ENCODE results near the gene RPTOR.

Gene RPTOR

DNA sequence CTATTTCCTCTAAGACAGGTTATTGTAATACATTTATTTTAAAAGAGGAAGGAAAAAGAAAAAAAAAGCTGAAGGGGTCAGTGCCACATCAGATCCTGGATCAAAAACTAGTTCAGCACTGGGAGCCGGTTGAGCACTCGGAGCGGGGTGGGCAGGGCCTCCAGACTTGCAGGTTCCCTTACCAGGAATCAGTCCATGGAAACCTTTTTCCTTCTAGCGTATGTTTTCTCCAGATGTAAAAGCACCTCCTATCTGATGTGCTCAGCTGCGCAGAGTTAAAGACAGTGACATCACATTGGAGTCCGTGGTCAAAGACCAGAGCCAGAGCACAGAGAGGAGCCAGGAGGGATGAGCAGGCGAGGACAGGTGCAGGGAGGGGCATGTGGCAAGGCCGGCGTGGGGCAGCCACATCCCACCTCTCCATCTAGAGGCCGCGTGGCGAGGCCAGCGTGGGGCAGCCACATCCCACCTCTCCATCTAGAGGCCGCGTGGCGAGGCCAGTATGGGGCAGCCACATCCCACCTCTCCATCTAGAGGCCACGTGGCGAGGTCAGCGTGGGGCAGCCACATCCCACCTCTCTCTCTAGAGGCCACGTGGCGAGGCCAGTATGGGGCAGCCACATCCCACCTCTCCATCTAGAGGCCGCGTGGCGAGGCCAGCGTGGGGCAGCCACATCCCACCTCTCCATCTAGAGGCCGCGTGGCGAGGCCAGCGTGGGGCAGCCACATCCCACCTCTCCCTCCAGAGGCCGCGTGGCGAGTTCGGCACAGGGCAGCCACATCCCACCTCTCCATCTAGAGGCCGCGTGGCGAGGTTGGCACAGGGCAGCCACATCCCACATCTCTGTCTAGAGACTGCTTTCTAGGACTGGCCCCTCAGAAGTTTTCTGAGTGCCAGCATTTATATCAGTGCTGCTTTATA is 280.2 kb downstream of the RPTOR start:
- no peak overlapping the region for H3K4me3 ChIP-seq (ENCODE audit: low read depth, low read length)
- TF ChIP-seq, protein P1, sequence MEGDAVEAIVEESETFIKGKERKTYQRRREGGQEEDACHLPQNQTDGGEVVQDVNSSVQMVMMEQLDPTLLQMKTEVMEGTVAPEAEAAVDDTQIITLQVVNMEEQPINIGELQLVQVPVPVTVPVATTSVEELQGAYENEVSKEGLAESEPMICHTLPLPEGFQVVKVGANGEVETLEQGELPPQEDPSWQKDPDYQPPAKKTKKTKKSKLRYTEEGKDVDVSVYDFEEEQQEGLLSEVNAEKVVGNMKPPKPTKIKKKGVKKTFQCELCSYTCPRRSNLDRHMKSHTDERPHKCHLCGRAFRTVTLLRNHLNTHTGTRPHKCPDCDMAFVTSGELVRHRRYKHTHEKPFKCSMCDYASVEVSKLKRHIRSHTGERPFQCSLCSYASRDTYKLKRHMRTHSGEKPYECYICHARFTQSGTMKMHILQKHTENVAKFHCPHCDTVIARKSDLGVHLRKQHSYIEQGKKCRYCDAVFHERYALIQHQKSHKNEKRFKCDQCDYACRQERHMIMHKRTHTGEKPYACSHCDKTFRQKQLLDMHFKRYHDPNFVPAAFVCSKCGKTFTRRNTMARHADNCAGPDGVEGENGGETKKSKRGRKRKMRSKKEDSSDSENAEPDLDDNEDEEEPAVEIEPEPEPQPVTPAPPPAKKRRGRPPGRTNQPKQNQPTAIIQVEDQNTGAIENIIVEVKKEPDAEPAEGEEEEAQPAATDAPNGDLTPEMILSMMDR (IDR thresholded peaks at IDR 0.05; ENCODE audit: insufficient read depth, low read depth, low read length, missing control alignments), result no peak
- DNase-seq (ENCODE audit: low read depth), result no peak

DNA sequence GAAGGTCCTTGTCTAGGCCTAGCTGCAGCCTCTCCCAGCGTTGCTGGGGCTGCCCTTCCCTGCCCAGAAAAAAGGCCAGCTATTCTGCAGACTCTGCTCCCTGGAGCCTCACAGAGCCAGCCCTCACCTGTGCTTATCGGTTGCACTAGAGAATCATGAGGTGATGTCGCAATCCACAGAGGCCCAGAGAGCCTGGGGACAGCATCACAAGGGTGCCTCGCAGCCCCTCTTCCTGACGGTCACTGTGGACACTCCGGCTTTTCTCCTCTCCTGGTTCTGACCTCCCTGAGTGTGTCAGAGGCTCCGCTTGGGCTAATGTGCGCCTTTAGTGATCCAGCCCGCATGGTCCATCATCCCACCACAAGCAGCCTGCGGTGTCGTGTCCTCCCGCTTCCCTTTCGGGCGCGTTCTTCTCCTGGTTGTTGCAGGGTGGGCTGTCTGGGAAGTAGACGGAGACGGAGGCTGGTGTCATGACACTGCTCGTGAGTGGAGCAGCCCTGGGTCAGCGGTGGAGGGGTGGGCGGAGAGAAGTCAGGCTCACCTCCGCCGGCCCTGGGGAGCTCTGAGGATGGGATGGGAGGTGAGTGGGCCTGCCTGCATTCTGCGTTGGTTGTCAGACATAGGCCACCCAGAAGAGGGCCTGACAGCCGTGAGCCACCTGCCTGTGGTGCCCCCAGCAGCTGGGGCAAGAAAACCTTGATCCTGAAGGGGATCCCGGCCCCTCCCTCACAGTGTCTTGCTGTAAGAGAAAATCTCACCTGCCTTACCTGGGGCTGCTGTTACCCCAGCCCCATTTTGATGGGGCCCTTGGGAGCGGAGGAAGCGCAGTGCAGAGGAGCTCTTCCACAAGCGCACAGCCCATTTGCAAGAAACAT is 281.1 kb downstream of the RPTOR start:
- DNase-seq (ENCODE audit: low read depth), result no peak
- TF ChIP-seq, protein P1 (IDR thresholded peaks at IDR 0.05; ENCODE audit: insufficient read depth, low read depth, low read length, missing control alignments), result no peak
- no peak overlapping the region for H3K4me3 ChIP-seq (ENCODE audit: low read depth, low read length)

DNA sequence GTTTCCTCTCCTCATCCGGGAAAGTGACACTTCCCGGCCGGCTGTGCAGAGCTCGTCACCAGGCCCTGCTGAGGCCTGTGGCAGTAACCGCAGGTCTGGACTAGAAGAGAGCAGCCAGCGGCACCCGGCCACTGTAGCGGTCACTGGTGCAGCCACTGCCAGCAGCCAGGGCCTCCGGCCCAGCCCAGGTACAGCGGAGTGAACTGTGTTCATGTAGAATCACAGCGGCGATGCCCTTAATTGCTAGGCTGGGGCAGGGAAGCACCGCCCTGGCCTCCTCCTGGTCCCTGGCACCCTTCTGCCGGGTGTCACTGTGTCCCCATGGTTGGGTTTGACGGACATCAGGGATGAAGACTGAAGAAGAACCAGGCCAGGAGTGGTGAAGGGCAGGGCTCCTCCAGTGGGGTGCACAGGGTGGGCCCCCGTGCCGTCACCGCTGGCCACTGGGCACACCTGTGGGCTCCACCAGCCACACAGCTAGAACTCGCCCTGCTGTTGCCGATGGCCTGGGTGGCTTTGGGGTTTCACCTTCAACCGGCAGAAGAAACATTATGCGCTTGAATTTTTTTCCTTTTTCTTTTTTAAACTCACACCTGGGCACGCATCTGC is 281.8 kb downstream of the RPTOR start:
- no peak overlapping the region for H3K4me3 ChIP-seq (ENCODE audit: low read depth, low read length)
- DNase-seq (ENCODE audit: low read depth), result no peak
- TF ChIP-seq, protein P1 (IDR thresholded peaks at IDR 0.05; ENCODE audit: insufficient read depth, low read depth, low read length, missing control alignments), result no peak

DNA sequence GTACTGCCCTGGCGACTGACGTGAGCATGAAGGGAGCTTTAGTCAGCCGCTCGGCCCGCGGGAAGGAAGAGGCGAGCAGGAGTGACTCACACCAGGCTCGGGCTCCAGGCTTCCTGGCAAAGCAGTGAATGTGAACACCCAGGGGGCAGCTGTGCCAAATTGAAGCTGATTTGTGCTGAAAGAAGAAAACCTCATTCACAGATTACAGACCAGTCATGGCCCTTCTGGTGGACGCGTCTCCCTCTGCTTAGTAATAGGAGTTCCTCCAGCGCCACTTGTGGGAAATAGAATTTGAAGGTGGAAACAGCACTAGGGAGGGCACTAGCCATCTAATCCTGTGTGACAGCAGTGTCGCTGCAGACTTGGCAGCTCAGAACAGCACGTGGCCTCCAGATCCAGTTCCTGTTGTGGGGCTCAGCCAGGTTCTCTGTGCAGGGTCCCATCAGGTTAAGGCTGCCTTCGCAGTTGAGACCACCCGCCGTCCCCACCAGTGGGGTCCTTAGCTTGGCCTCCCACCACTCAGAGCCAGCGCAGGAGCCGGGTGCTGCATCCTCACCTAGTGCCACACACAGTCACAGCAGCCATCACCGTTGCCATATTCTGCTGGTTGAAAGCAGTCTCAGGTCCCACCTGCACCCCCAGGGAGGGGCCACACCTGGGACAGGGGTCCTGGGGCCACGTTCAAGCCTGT is 282.5 kb downstream of the RPTOR start:
- TF ChIP-seq, protein P1 (IDR thresholded peaks at IDR 0.05; ENCODE audit: insufficient read depth, low read depth, low read length, missing control alignments), result no peak
- no peak for DNase-seq (ENCODE audit: low read depth)

DNA sequence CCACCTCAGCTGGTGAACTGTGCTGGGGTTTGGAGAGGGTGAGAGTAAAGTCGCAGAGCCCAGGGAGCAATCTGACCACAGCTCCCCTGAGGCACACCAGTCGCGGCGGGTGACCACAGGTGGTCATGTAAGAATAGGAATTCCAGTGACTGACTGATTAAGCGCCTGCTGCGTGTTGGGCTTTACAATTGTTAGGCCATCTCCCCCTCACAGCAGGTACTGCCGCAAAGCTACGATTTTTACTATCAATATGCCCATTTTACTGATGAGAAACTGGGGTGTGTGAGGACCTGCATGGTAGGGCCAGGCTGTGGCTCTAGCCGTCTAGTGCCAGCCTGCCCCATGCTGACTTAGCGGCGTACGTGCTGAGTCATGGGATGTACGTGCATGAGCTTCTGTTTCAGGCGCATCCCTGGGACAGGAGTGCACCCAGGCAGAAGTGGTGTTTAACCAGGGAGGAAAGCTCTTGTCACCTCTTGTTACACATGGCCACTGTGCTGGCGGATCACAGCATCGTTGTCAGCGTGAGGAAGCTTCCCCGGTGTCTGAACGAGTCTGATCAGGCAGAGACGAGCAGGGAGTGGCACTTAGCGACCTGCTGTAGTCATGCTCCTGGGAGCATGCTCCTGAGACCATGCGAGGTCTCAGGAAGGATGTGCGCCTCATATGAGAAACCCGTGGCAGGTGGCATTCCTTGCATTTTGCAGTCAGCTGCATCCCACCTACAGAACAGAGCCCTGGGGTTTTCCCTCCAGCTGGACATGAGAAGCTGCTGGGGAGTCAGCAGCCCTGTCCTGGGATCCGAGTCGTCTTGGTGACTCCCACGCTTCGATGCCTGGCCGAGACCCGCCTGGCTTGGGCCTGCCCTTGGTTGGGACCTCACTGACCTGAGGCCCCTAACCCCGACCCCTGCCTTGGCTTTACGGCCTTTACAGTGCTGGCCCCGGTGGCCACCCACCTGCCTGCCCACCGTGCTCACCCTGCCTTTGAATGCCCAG is 283.3 kb downstream of the RPTOR start:
- H3K4me3 ChIP-seq (ENCODE audit: low read depth, low read length), result no peak overlapping the region
- DNase-seq (ENCODE audit: low read depth), result no peak
- TF ChIP-seq, protein P1 (IDR thresholded peaks at IDR 0.05; ENCODE audit: insufficient read depth, low read depth, low read length, missing control alignments), result no peak

More for the DNA sequence above, 282.5 kb downstream of the RPTOR start:
- no peak overlapping the region for H3K4me3 ChIP-seq (ENCODE audit: low read depth, low read length)
